SK-N-SH (cell line): ENCODE results near the gene ELAPOR1. TPM values are rescaled to one million over a fixed set of nuclear protein-coding genes. Genes with fewer than 3 reads are reported as not detected.

Experiments used
- CTCF ChIP-seq: fragments of 200-600 bp; sonication (generic); IDR thresholded peaks from 2 replicates; pipeline ENCODE4 v1.6.1; 2017; ENCODE audit warnings: antibody characterized with exemption, mild to moderate bottlenecking, moderate library complexity
- FOXJ3 ChIP-seq: sonication (generic); formaldehyde crosslinking; IDR thresholded peaks from 2 replicates; pipeline ENCODE4 v1.5.1; 2020; ENCODE audit warnings: mild to moderate bottlenecking, missing genetic modification reagents
- GABPA ChIP-seq: IDR thresholded peaks from 2 replicates; pipeline ENCODE4 v1.4.0; 2012; ENCODE audit warnings: low read depth, mild to moderate bottlenecking
- IRF3 ChIP-seq: fragments of 150-350 bp; IDR thresholded peaks from 2 replicates; pipeline ENCODE4 v1.6.1; 2016; ENCODE audit warnings: mild to moderate bottlenecking, low read depth, low read length
- MAX ChIP-seq: IDR thresholded peaks from 2 replicates; pipeline ENCODE4 v1.4.0; 2012; ENCODE audit warnings: low read depth
- NRF1 ChIP-seq: IDR thresholded peaks from 2 replicates; pipeline ENCODE4 v1.6.1; 2012; ENCODE audit warnings: low read depth, mild to moderate bottlenecking, low read length
- RCOR1 ChIP-seq: fragments of 150-350 bp; IDR thresholded peaks from 2 replicates; pipeline ENCODE4 v1.6.1; 2017; ENCODE audit warnings: antibody characterized with exemption, low read length
- REST ChIP-seq: IDR thresholded peaks from 2 replicates; pipeline ENCODE4 v1.6.1; 2012; ENCODE audit warnings: mild to moderate bottlenecking, low read depth, low read length, moderate library complexity
- RFX5 ChIP-seq: IDR thresholded peaks from 2 replicates; pipeline ENCODE4 v1.6.1; 2012; ENCODE audit warnings: mild to moderate bottlenecking, improper control_type of control experiment, low read length
- RXRA ChIP-seq: IDR thresholded peaks from 2 replicates; pipeline ENCODE4 v1.4.0; 2012; ENCODE audit warnings: low read depth, mild to moderate bottlenecking, borderline replicate concordance
- TEAD4 ChIP-seq: IDR thresholded peaks from 2 replicates; pipeline ENCODE4 v1.4.0; 2012; ENCODE audit warnings: mild to moderate bottlenecking, borderline replicate concordance; ENCODE audit not compliant: insufficient read depth
- USF1 ChIP-seq: IDR thresholded peaks from 2 replicates; pipeline ENCODE4 v1.4.0; 2012; ENCODE audit warnings: low read depth, borderline replicate concordance
- YY1 ChIP-seq: IDR thresholded peaks from 2 replicates; pipeline ENCODE4 v1.4.0; 2012; ENCODE audit warnings: low read depth, mild to moderate bottlenecking
- ZBTB33 ChIP-seq: IDR thresholded peaks from 2 replicates; pipeline ENCODE4 v1.4.0; 2012; ENCODE audit warnings: low read depth, borderline replicate concordance
- polyA plus RNA-seq, 3 experiments: library from polyadenylated mRNA; depleted of rRNA; stranded (reverse); fragments of >200 nt; gene quantifications; 2 replicates each; pipeline ENCODE4 v1.2.3, GENCODE V29; 2012

ELAPOR1 gene
- polyA plus RNA-seq, 1 of the 3 experiments (the other 2 are of a cell fraction): 1.2 TPM

GRCh38 chr1:109090196-109091077 lies 23.5 kb upstream of the ELAPOR1 start, which contains the start of gene TMEM167B (continued):
- no peak for TF ChIP-seq IRF3
- peak; percentile 86 for TF ChIP-seq YY1
- no peak for TF ChIP-seq USF1
- TF ChIP-seq RXRA: no peak
- TF ChIP-seq CTCF: no peak
- TF ChIP-seq NRF1: peak; percentile 41; the same call in 1 of the 2 replicates
- TF ChIP-seq FOXJ3 (CRISPR knock-in tag): 0 out of 2 replicates have a peak, but pooled peaks have one; percentile 46
- no peak for TF ChIP-seq RFX5
- TF ChIP-seq RCOR1: peak; percentile 33; the same call in 1 of the 2 replicates
- TF ChIP-seq TEAD4: no peak
- peak; percentile 39; the same call in 1 of the 2 replicates for TF ChIP-seq ZBTB33
- peak; percentile 16; the same call in 1 of the 2 replicates for TF ChIP-seq REST
- peak; percentile 95 for TF ChIP-seq MAX
- TF ChIP-seq GABPA: peak; percentile 60
